SK-N-SH treated with all-trans-retinoic acid at 6 μM for 48 hours (cell line): ENCODE results near the gene PRL.

Experiments used
- ATAC-seq: fragments of 200-7000 bp; cut with Tn5 transposase; 3 replicates; pipeline ENCODE4 v1.9.1; 2020; ENCODE audit warnings: mild to moderate bottlenecking, moderate library complexity
- ARNTL ChIP-seq: fragments of 450-650 bp; formaldehyde crosslinking; IDR thresholded peaks from 2 replicates; pipeline ENCODE4 v1.5.0; 2020; ENCODE audit warnings: low read depth, mild to moderate bottlenecking, moderate library complexity, borderline replicate concordance
- CREB5 ChIP-seq: fragments of 250-450 bp; sonication (Bioruptor Pico); IDR thresholded peaks from 2 replicates; pipeline ENCODE4 v1.5.1; 2020; ENCODE audit warnings: low read depth, mild to moderate bottlenecking, moderate library complexity
- CSDC2 ChIP-seq: fragments of 250-450 bp; sonication (Bioruptor Pico); IDR thresholded peaks from 2 replicates; pipeline ENCODE4 v1.5.0; 2020; ENCODE audit warnings: mild to moderate bottlenecking, moderate library complexity
- CSRNP3 ChIP-seq: fragments of 250-450 bp; sonication (Bioruptor Pico); IDR thresholded peaks from 2 replicates; pipeline ENCODE4 v1.5.1; 2021; ENCODE audit warnings: mild to moderate bottlenecking, moderate library complexity
- ESRRG ChIP-seq: fragments of 250-450 bp; sonication (Bioruptor Pico); IDR thresholded peaks from 2 replicates; pipeline ENCODE4 v1.6.1; 2021; ENCODE audit warnings: mild to moderate bottlenecking
- GLIS3 ChIP-seq: fragments of 250-450 bp; sonication (Bioruptor Pico); IDR thresholded peaks from 2 replicates; pipeline ENCODE4 v1.5.0; 2020; ENCODE audit warnings: mild to moderate bottlenecking, moderate library complexity
- ISL1 ChIP-seq: fragments of 250-450 bp; sonication (Bioruptor Pico); IDR thresholded peaks from 2 replicates; pipeline ENCODE4 v2.1.2; 2022; ENCODE audit warnings: mild to moderate bottlenecking, moderate library complexity
- OSR1 ChIP-seq: fragments of 250-450 bp; sonication (Bioruptor Pico); IDR thresholded peaks from 2 replicates; pipeline ENCODE4 v1.8.0; 2022; ENCODE audit warnings: moderate library complexity, mild to moderate bottlenecking, inconsistent platforms
- PATZ1 ChIP-seq: fragments of 250-450 bp; sonication (Bioruptor Pico); IDR thresholded peaks from 2 replicates; pipeline ENCODE4 v1.8.0; 2020; ENCODE audit warnings: mild to moderate bottlenecking, moderate library complexity, borderline replicate concordance
- POU6F1 ChIP-seq: fragments of 250-450 bp; sonication (Bioruptor Pico); IDR thresholded peaks from 2 replicates; pipeline ENCODE4 v1.8.0; 2021; ENCODE audit warnings: low read depth, mild to moderate bottlenecking, moderate library complexity, borderline replicate concordance
- PPARA ChIP-seq: fragments of 250-450 bp; sonication (Bioruptor Pico); IDR thresholded peaks from 2 replicates; pipeline ENCODE4 v1.5.0; 2020; ENCODE audit warnings: mild to moderate bottlenecking, borderline replicate concordance
- RARB ChIP-seq: fragments of 250-450 bp; sonication (Bioruptor Pico); IDR thresholded peaks from 2 replicates; pipeline ENCODE4 v1.8.0; 2021; ENCODE audit warnings: mild to moderate bottlenecking, moderate library complexity
- SNAI2 ChIP-seq: fragments of 250-450 bp; sonication (Bioruptor Pico); IDR thresholded peaks from 2 replicates; pipeline ENCODE4 v1.5.0; 2020; ENCODE audit warnings: mild to moderate bottlenecking, moderate library complexity
- TCF4 ChIP-seq: fragments of 250-450 bp; sonication (Bioruptor Pico); IDR thresholded peaks from 2 replicates; pipeline ENCODE4 v1.8.0; 2021; ENCODE audit warnings: mild to moderate bottlenecking, moderate library complexity, borderline replicate concordance
- TOX ChIP-seq: fragments of 250-450 bp; sonication (Bioruptor Pico); IDR thresholded peaks from 2 replicates; pipeline ENCODE4 v1.8.0; 2021; ENCODE audit warnings: mild to moderate bottlenecking, moderate library complexity, borderline replicate concordance
- TSHZ2 ChIP-seq: fragments of 250-450 bp; sonication (Bioruptor Pico); IDR thresholded peaks from 2 replicates; pipeline ENCODE4 v1.5.0; 2020; ENCODE audit warnings: mild to moderate bottlenecking, moderate library complexity
- ZC3H10 ChIP-seq: fragments of 250-450 bp; sonication (Bioruptor Pico); IDR thresholded peaks from 2 replicates; pipeline ENCODE4 v1.5.1; 2021; ENCODE audit warnings: mild to moderate bottlenecking, moderate library complexity
- ZNF565 ChIP-seq: fragments of 450-650 bp; formaldehyde crosslinking; conservative IDR thresholded peaks from 2 replicates; pipeline ENCODE4 v1.5.0; 2020; ENCODE audit warnings: low read depth, mild to moderate bottlenecking, moderate library complexity
- ZNF70 ChIP-seq: fragments of 450-650 bp; formaldehyde crosslinking; IDR thresholded peaks from 2 replicates; pipeline ENCODE4 v1.5.0; 2020; ENCODE audit warnings: mild to moderate bottlenecking, moderate library complexity
- ZNF8 ChIP-seq: fragments of 450-650 bp; formaldehyde crosslinking; IDR thresholded peaks from 2 replicates; pipeline ENCODE4 v1.5.0; 2020; ENCODE audit warnings: mild to moderate bottlenecking, moderate library complexity

Gene PRL

GRCh38 chr6:22239261-22239921, 57.4 kb downstream of the PRL start:
- TF ChIP-seq CREB5 (CRISPR knock-in tag) (no peak), TSHZ2 (no peak), RARB (no peak), ISL1 (CRISPR knock-in tag) (no peak), TOX (CRISPR knock-in tag) (no peak), GLIS3 (CRISPR knock-in tag) (no peak), PATZ1 (CRISPR knock-in tag) (no peak), ZNF70 (CRISPR knock-in tag) (no peak), ARNTL (CRISPR knock-in tag) (no peak), SNAI2 (CRISPR knock-in tag) (no peak), POU6F1 (CRISPR knock-in tag) (no peak), PPARA (CRISPR knock-in tag) (no peak), CSDC2 (CRISPR knock-in tag) (no peak), ESRRG (CRISPR knock-in tag) (no peak), ZNF8 (CRISPR knock-in tag) (no peak), CSRNP3 (CRISPR knock-in tag) (no peak), ZC3H10 (CRISPR knock-in tag) (no peak), ZNF565 (CRISPR knock-in tag) (no peak)
- ATAC-seq: no peak

- ATAC-seq: no peak
- no peak for TF ChIP-seq ZNF565 (CRISPR knock-in tag)
- TF ChIP-seq GLIS3 (CRISPR knock-in tag): no peak
- no peak for TF ChIP-seq TCF4 (CRISPR knock-in tag)
- TF ChIP-seq TOX (CRISPR knock-in tag): no peak
These were observed 58.0 kb downstream of the PRL start for GRCh38 chr6:22238861-22239260.

- TF ChIP-seq OSR1 (CRISPR knock-in tag) (no peak), PPARA (CRISPR knock-in tag) (no peak)
These were observed 59.3 kb downstream of the PRL start for GRCh38 chr6:22237526-22237925.

More at GRCh38 chr6:22237526-22237925, 59.3 kb downstream of the PRL start:
- ATAC-seq: no peak
